Sigmoid colon (tissue), 4 donors: ENCODE data around the gene HADHA.

Source experiments
- EP300 ChIP-seq, 4 donors: sonication (generic); formaldehyde crosslinking; IDR thresholded peaks; one replicate each; pipeline ENCODE4 v1.6.1; 2017; ENCODE audit warnings: antibody characterized with exemption in 4 of 4
- POLR2A ChIP-seq, 2 donors: fragments of 450-650 bp; IDR thresholded peaks; one replicate each; pipeline ENCODE4 v1.6.1; 2016; ENCODE audit warnings: antibody characterized with exemption in 2 of 2, mild to moderate bottlenecking in 2 of 2, moderate library complexity in 2 of 2
- POLR2AphosphoS5 ChIP-seq, 4 donors: sonication (generic); formaldehyde crosslinking; IDR thresholded peaks; one replicate each; pipeline ENCODE4 v1.6.1; 2017; ENCODE audit warnings: antibody characterized with exemption in 4 of 4
- TF ChIP-seq, protein P1 (sequence below), 4 experiments: fragments of 450-650 bp in 3 of 4; fragments of 200-600 bp in 1 of 4; IDR thresholded peaks; one replicate each; pipeline ENCODE4 v1.5.1; 2016 to 2019; ENCODE audit warnings: antibody characterized with exemption in 4 of 4, mild to moderate bottlenecking in 3 of 4, moderate library complexity in 2 of 4

DNA sequence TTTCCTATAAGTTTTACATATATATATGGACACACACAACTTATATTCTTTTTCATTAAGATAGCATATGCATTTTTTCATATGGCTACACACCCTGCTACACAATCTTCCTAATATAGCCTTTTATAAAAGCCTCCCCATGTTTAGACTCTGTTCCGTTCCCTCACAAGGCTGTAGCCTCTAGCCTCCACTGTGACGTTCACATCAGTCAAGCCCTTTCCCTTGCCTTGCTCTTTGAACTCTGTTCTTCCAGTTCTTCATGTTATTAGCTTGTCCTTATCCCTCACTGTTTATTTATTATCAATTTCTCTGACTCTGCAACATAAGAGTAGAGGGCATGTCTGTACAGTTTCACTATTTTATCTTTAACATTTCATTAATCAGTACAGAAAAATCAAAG lies 39.2 kb upstream of the HADHA start:
- TF ChIP-seq POLR2A (IDR thresholded peaks at IDR 0.05), result no peak
- TF ChIP-seq, protein P1, sequence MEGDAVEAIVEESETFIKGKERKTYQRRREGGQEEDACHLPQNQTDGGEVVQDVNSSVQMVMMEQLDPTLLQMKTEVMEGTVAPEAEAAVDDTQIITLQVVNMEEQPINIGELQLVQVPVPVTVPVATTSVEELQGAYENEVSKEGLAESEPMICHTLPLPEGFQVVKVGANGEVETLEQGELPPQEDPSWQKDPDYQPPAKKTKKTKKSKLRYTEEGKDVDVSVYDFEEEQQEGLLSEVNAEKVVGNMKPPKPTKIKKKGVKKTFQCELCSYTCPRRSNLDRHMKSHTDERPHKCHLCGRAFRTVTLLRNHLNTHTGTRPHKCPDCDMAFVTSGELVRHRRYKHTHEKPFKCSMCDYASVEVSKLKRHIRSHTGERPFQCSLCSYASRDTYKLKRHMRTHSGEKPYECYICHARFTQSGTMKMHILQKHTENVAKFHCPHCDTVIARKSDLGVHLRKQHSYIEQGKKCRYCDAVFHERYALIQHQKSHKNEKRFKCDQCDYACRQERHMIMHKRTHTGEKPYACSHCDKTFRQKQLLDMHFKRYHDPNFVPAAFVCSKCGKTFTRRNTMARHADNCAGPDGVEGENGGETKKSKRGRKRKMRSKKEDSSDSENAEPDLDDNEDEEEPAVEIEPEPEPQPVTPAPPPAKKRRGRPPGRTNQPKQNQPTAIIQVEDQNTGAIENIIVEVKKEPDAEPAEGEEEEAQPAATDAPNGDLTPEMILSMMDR (IDR thresholded peaks at IDR 0.05), result no peak
- TF ChIP-seq POLR2AphosphoS5 (IDR thresholded peaks at IDR 0.05), result no peak
- no peak for TF ChIP-seq EP300 (IDR thresholded peaks at IDR 0.05)
